Activated CD4-positive, alpha-beta memory T cell treated with anti-CD3 and anti-CD28 coated beads, Interleukin-2, amount 10 ng/mL, durations not matched to agents 7 days and 5 days (primary cell): ENCODE measurements around the gene PRMT2. TPM values are rescaled to one million over a fixed set of nuclear protein-coding genes. Genes with fewer than 3 reads are reported as not detected.

Source experiments
- CTCF ChIA-PET: fragments of 350-600 bp; sonication (Branson Sonifier 250); formaldehyde crosslinking; loops from one replicate; lab custom pipeline; 2021; ENCODE audit warnings: antibody characterized with exemption, inconsistent platforms; lab: Charles Lee
- POLR2A ChIA-PET: fragments of 350-600 bp; sonication (Branson Sonifier 250); formaldehyde crosslinking; loops from one replicate; lab custom pipeline; 2021; ENCODE audit warnings: antibody characterized with exemption; lab: Charles Lee
- DNase-seq: peaks from one replicate; pipeline ENCODE4 v3.0.0-alpha.2; 2020
- H3K27ac Mint-ChIP-seq: one replicate; pipeline ENCODE4 v1.8.0; 2021; ENCODE audit warnings: mild to moderate bottlenecking, mixed read lengths
- H3K27me3 Mint-ChIP-seq: one replicate; pipeline ENCODE4 v1.8.0; 2021; ENCODE audit warnings: mixed read lengths
- H3K36me3 Mint-ChIP-seq: one replicate; pipeline ENCODE4 v1.8.0; 2021; ENCODE audit warnings: low read depth, mixed read lengths
- H3K4me1 Mint-ChIP-seq: one replicate; pipeline ENCODE4 v1.8.0; 2021; ENCODE audit warnings: mixed read lengths
- H3K4me3 Mint-ChIP-seq: one replicate; pipeline ENCODE4 v1.8.0; 2021; ENCODE audit warnings: mild to moderate bottlenecking, mixed read lengths
- H3K9me3 Mint-ChIP-seq: one replicate; pipeline ENCODE4 v1.8.0; 2021; ENCODE audit warnings: mixed read lengths
- total RNA-seq, 2 experiments: library from RNA; stranded (reverse); gene quantifications; one replicate each; pipeline ENCODE4 v1.2.3, GENCODE V29; 2021

Gene PRMT2
- total RNA-seq, result 100 to 1,000 TPM in 1 of 2 experiments, 10 to 100 TPM in 1; 97.3 to 102 TPM

GRCh38 chr21:46635324-46636180 is at the start of gene PRMT2:
Gene PRMT2 (plus strand): TSS chr21:46635674. CDS start chr21:46636952, 1,278 bp downstream.
- Mint-ChIP-seq H3K27me3 (peaks cover 4% of the 10 kb centered on the region), H3K27ac (peak within 1 kb of the TSS; percentile 83), H3K4me3 (peak within 1 kb of the TSS; percentile 89), H3K4me1 (peaks cover 59% of the 10 kb centered on the region), H3K36me3 (peaks cover 34% of the 10 kb centered on the region), H3K9me3 (peaks cover 2% of the 10 kb centered on the region)
- DNase-seq, result peak; percentile 98
- ChIA-PET CTCF (interaction anchor here (0.7 to 1.4 kb wide), 5 partner anchors 15 to 178 kb away, joined by 3 to 6 read pairs (median 3); no protein-coding TSS in a partner anchor), POLR2A (interaction anchor here (0.5 to 5.4 kb wide), 31 partner anchors 9 to 492 kb away, joined by 3 to 52 read pairs (median 5); partner anchors contain the start of genes DIP2A and S100B)

- no peak for DNase-seq
These were observed 41.2 kb upstream of the PRMT2 start for GRCh38 chr21:46594276-46594675.

GRCh38 chr21:46596201-46596600 is 39.3 kb upstream of the PRMT2 start:
- no peak overlapping the region for H3K27ac Mint-ChIP-seq
- POLR2A ChIA-PET, result no interaction called here
- CTCF ChIA-PET, result no interaction called here

More at GRCh38 chr21:46594276-46594675, 41.2 kb upstream of the PRMT2 start:
- H3K27ac Mint-ChIP-seq, result no peak overlapping the region
- peaks cover 10% of the 10 kb centered on the region for H3K27me3 Mint-ChIP-seq
- ChIA-PET CTCF (no interaction called here), POLR2A (no interaction called here)
- no peaks in the 10 kb centered on the region for H3K4me1 Mint-ChIP-seq
- peaks cover 31% of the 10 kb centered on the region for H3K9me3 Mint-ChIP-seq
- H3K36me3 Mint-ChIP-seq, result peaks cover 4% of the 10 kb centered on the region
- H3K4me3 Mint-ChIP-seq, result no peak overlapping the region

GRCh38 chr21:46597031-46597430 is 38.4 kb upstream of the PRMT2 start:
- peaks cover 2% of the 10 kb centered on the region for H3K4me1 Mint-ChIP-seq
- peaks cover 16% of the 10 kb centered on the region for H3K9me3 Mint-ChIP-seq
- H3K27ac Mint-ChIP-seq, result no peak overlapping the region
- DNase-seq, result no peak
- H3K36me3 Mint-ChIP-seq, result peaks cover 4% of the 10 kb centered on the region
- H3K27me3 Mint-ChIP-seq, result peaks cover 2% of the 10 kb centered on the region
- H3K4me3 Mint-ChIP-seq, result no peak overlapping the region
- ChIA-PET POLR2A (no interaction called here), CTCF (no interaction called here)

More at GRCh38 chr21:46596201-46596600, 39.3 kb upstream of the PRMT2 start:
- H3K36me3 Mint-ChIP-seq, result peaks cover 4% of the 10 kb centered on the region
- DNase-seq, result no peak
- H3K4me3 Mint-ChIP-seq, result no peak overlapping the region
- peaks cover 2% of the 10 kb centered on the region for H3K4me1 Mint-ChIP-seq
- peaks cover 4% of the 10 kb centered on the region for H3K27me3 Mint-ChIP-seq
- H3K9me3 Mint-ChIP-seq, result peaks cover 16% of the 10 kb centered on the region

- H3K4me1 Mint-ChIP-seq, result peaks cover 2% of the 10 kb centered on the region
- ChIA-PET CTCF (no interaction called here), POLR2A (no interaction called here)
- no peak for DNase-seq
- H3K36me3 Mint-ChIP-seq, result peaks cover 4% of the 10 kb centered on the region
- peaks cover 11% of the 10 kb centered on the region for H3K9me3 Mint-ChIP-seq
- no peak overlapping the region for H3K27ac Mint-ChIP-seq
- H3K4me3 Mint-ChIP-seq, result no peak overlapping the region
- peaks cover 2% of the 10 kb centered on the region for H3K27me3 Mint-ChIP-seq
These were observed 37.6 kb upstream of the PRMT2 start for GRCh38 chr21:46597896-46598343.

GRCh38 chr21:46598581-46599572 is 36.6 kb upstream of the PRMT2 start:
- no peak for DNase-seq
- H3K27ac Mint-ChIP-seq, result no peak overlapping the region
- no peak overlapping the region for H3K4me3 Mint-ChIP-seq
- POLR2A ChIA-PET, result no interaction called here
- CTCF ChIA-PET, result no interaction called here
- peaks cover 2% of the 10 kb centered on the region for H3K4me1 Mint-ChIP-seq
- peaks cover 3% of the 10 kb centered on the region for H3K9me3 Mint-ChIP-seq
- H3K36me3 Mint-ChIP-seq, result no peaks in the 10 kb centered on the region
- H3K27me3 Mint-ChIP-seq, result no peaks in the 10 kb centered on the region

GRCh38 chr21:46600305-46600704 is 35.2 kb upstream of the PRMT2 start:
- Mint-ChIP-seq H3K4me1 (peaks cover 8% of the 10 kb centered on the region), H3K36me3 (no peaks in the 10 kb centered on the region), H3K9me3 (no peaks in the 10 kb centered on the region), H3K27me3 (no peaks in the 10 kb centered on the region), H3K4me3 (no peak overlapping the region), H3K27ac (no peak overlapping the region)
- DNase-seq, result no peak
- ChIA-PET POLR2A (interaction anchor here (1.5 kb wide), 1 partner anchor 36 kb away, joined by 3 read pairs; the partner anchor contains the start of gene PRMT2), CTCF (no interaction called here)

GRCh38 chr21:46600978-46601377 is 34.5 kb upstream of the PRMT2 start:
- no peaks in the 10 kb centered on the region for H3K36me3 Mint-ChIP-seq

GRCh38 chr21:46603228-46603627 is 32.2 kb upstream of the PRMT2 start:
- Mint-ChIP-seq H3K27me3 (no peaks in the 10 kb centered on the region), H3K27ac (no peak overlapping the region)
- POLR2A ChIA-PET, result no interaction called here

More at GRCh38 chr21:46600978-46601377, 34.5 kb upstream of the PRMT2 start:
- CTCF ChIA-PET, result no interaction called here
- H3K4me3 Mint-ChIP-seq, result no peak overlapping the region
- peaks cover 15% of the 10 kb centered on the region for H3K4me1 Mint-ChIP-seq
- DNase-seq, result no peak
- POLR2A ChIA-PET, result interaction anchor here (1.5 kb wide), 1 partner anchor 35 kb away, joined by 3 read pairs; the partner anchor contains the start of gene PRMT2
- H3K27me3 Mint-ChIP-seq, result no peaks in the 10 kb centered on the region
- no peaks in the 10 kb centered on the region for H3K9me3 Mint-ChIP-seq
- H3K27ac Mint-ChIP-seq, result no peak overlapping the region

GRCh38 chr21:46604329-46604974 is 31.0 kb upstream of the PRMT2 start:
- POLR2A ChIA-PET, result interaction anchor here (2.4 kb wide), 1 partner anchor 31 kb away, joined by 25 read pairs; the partner anchor contains the start of gene PRMT2
- H3K36me3 Mint-ChIP-seq, result no peaks in the 10 kb centered on the region
- CTCF ChIA-PET, result no interaction called here
- no peak for DNase-seq
- H3K4me1 Mint-ChIP-seq, result peaks cover 27% of the 10 kb centered on the region
- H3K9me3 Mint-ChIP-seq, result peaks cover 1% of the 10 kb centered on the region
- H3K4me3 Mint-ChIP-seq, result no peak overlapping the region
- H3K27me3 Mint-ChIP-seq, result no peaks in the 10 kb centered on the region
- H3K27ac Mint-ChIP-seq, result no peak overlapping the region

More at GRCh38 chr21:46603228-46603627, 32.2 kb upstream of the PRMT2 start:
- DNase-seq, result no peak
- Mint-ChIP-seq H3K4me3 (no peak overlapping the region), H3K4me1 (peaks cover 27% of the 10 kb centered on the region), H3K36me3 (no peaks in the 10 kb centered on the region), H3K9me3 (no peaks in the 10 kb centered on the region)
- CTCF ChIA-PET, result no interaction called here

GRCh38 chr21:46604975-46605766 is 30.3 kb upstream of the PRMT2 start, which contains the start of gene S100B:
Gene S100B (minus strand): TSS chr21:46605082. CDS start chr21:46602415, 2,667 bp downstream.
- CTCF ChIA-PET, result no interaction called here
- Mint-ChIP-seq H3K4me1 (peaks cover 28% of the 10 kb centered on the region), H3K27ac (peak within 1 kb of the TSS; percentile 65), H3K9me3 (peaks cover 4% of the 10 kb centered on the region), H3K36me3 (no peaks in the 10 kb centered on the region), H3K4me3 (no peak within 1 kb of the TSS), H3K27me3 (no peaks in the 10 kb centered on the region)
- POLR2A ChIA-PET, result interaction anchor here (0.8 to 2.4 kb wide), 6 partner anchors 17 to 282 kb away, joined by 3 to 25 read pairs (median 4); partner anchors contain the start of genes DIP2A and PRMT2
- no peak for DNase-seq
